ENCODE data around the gene ABI1.

The ABI1 gene

DNA sequence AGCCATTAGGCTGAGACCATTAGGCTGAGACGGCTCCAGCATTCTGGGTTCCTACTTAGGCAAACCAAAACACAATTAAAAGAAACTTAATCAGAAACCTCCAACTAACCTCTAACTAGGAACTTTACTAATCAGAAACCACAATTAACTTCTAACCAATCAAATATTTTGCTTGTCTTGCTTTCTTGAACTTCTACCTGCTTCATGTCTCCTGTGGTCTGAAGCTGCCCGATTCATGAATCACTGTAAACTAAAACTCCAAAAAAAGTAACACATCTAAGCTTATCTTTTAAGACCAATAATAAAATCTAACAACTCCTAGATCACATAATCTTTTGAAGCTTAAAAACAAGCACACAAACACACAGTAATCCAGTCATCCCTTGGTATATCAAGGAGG lies 87.1 kb downstream of the ABI1 start:
- TF ChIP-seq, protein P1, sequence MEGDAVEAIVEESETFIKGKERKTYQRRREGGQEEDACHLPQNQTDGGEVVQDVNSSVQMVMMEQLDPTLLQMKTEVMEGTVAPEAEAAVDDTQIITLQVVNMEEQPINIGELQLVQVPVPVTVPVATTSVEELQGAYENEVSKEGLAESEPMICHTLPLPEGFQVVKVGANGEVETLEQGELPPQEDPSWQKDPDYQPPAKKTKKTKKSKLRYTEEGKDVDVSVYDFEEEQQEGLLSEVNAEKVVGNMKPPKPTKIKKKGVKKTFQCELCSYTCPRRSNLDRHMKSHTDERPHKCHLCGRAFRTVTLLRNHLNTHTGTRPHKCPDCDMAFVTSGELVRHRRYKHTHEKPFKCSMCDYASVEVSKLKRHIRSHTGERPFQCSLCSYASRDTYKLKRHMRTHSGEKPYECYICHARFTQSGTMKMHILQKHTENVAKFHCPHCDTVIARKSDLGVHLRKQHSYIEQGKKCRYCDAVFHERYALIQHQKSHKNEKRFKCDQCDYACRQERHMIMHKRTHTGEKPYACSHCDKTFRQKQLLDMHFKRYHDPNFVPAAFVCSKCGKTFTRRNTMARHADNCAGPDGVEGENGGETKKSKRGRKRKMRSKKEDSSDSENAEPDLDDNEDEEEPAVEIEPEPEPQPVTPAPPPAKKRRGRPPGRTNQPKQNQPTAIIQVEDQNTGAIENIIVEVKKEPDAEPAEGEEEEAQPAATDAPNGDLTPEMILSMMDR (IDR thresholded peaks at IDR 0.05; ENCODE audit: insufficient read depth, low read length, poor library complexity, severe bottlenecking) = no peak
- Histone ChIP-seq H3K4me3 (replicated peaks; ENCODE audit: low read depth, low read length) (no peak overlapping the region), H3K36me3 (ENCODE audit: control insufficient read depth, insufficient read depth, low read length) (no peaks in the 10 kb centered on the region; the same call in 1 of the 2 replicates), H3K27me3 (replicated peaks; ENCODE audit: control insufficient read depth, insufficient read depth, low read length) (no peaks in the 10 kb centered on the region)
- DNase-seq (ENCODE audit: extremely low read depth, insufficient read length) = no peak

DNA sequence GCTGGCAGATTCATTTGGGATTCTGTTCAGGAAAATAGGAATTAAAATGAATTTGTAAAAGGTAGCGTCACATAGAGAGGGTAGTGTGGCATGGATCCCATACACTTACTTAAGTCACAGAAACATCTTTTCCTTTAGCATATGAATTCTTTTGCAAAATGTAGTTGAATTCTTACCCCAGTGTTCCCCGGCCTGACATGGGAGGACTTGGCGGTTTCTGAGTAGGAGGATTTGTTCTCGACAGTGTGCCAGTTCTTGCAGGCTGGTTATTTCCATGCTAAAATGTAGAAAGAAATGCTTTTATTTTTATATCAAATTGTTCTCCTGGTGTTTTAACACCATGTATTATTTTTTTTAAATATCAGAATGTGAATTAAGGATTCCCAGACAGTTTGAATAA lies 90.7 kb downstream of the ABI1 start:
- TF ChIP-seq, protein P1 (IDR thresholded peaks at IDR 0.05; ENCODE audit: insufficient read depth, low read length, poor library complexity, severe bottlenecking) = no peak
- no peaks in the 10 kb centered on the region for H3K27me3 ChIP-seq (replicated peaks; ENCODE audit: control insufficient read depth, insufficient read depth, low read length)
- H3K4me3 ChIP-seq (replicated peaks; ENCODE audit: low read depth, low read length) = no peak overlapping the region
- DNase-seq (ENCODE audit: extremely low read depth, insufficient read length) = no peak
- no peaks in the 10 kb centered on the region; the same call in 1 of the 2 replicates for H3K36me3 ChIP-seq (ENCODE audit: control insufficient read depth, insufficient read depth, low read length)

DNA sequence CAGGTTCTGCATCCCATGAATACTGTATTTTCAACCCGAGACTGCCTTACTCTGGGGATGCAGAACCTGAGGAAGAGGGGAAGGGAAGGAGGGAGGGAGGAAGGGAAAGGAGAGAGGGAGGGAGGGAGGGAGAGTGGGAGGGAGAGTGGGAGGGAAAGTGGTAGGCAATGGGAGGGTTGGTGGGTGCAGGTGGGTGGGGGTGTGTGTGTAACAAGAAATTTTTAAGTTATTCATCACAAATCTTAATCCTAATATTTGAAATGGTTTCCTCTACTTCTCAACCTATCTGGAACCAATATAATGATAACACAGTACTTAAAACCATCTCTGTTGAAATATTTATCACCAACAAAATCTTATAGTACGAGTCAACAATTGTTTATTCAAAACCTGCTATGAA lies 95.2 kb downstream of the ABI1 start:
- Histone ChIP-seq H3K36me3 (ENCODE audit: control insufficient read depth, insufficient read depth, low read length) (no peaks in the 10 kb centered on the region; the same call in 1 of the 2 replicates), H3K4me3 (replicated peaks; ENCODE audit: low read depth, low read length) (no peak overlapping the region), H3K27me3 (replicated peaks; ENCODE audit: control insufficient read depth, insufficient read depth, low read length) (no peaks in the 10 kb centered on the region)
- no peak for DNase-seq (ENCODE audit: extremely low read depth, insufficient read length)
- TF ChIP-seq, protein P1 (IDR thresholded peaks at IDR 0.05; ENCODE audit: insufficient read depth, low read length, poor library complexity, severe bottlenecking) = no peak

DNA sequence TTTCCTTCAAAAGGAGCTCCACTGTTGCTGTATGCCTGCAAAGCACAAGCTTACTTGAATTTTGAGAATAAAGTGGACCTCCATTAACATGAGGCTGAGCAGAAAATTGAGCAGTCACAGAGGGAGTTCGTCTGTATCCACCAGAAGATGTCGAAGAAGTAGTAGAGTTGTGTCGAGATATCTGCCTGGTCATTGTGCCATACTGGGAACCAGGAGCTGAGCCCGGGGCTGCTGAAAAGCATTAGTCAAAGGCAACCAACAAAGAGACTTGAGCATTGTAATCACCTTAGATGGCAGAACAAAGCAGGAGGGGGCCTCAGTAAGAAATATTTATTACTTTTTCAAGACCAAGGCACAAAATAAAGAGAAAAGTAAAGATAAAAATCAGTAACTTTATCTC lies 101.8 kb downstream of the ABI1 start:
- H3K4me3 ChIP-seq (replicated peaks; ENCODE audit: low read depth, low read length) = no peak overlapping the region
- no peak for DNase-seq (ENCODE audit: extremely low read depth, insufficient read length)
- H3K36me3 ChIP-seq (ENCODE audit: control insufficient read depth, insufficient read depth, low read length) = no peaks in the 10 kb centered on the region; the same call in 1 of the 2 replicates
- TF ChIP-seq, protein P1 (IDR thresholded peaks at IDR 0.05; ENCODE audit: insufficient read depth, low read length, poor library complexity, severe bottlenecking) = no peak
- H3K27me3 ChIP-seq (replicated peaks; ENCODE audit: control insufficient read depth, insufficient read depth, low read length) = no peaks in the 10 kb centered on the region

DNA sequence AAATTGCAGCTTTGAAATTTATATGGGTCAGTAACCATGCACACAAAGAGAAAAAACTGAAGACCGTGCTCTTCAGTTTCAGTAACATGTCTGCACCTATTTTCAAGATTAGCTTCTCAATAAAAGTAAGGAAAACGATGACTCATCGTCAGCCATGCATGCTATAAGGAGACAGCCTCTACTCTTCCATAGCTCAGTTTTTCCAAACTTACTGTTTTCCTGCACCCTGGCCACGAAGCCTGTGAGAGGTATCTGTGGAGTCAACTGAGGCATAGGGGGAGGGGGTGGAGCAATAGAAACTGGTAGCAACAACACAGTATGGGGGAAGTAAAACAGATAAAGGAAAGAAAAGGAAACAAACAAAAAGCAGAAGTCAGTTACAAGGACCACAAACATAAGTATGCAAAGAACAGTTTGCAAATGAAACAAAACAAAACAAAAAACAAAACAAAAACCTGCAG lies 105.3 kb downstream of the ABI1 start:
- DNase-seq (ENCODE audit: extremely low read depth, insufficient read length) = peak; percentile 49
- Histone ChIP-seq H3K27me3 (replicated peaks; ENCODE audit: control insufficient read depth, insufficient read depth, low read length) (no peaks in the 10 kb centered on the region), H3K36me3 (ENCODE audit: control insufficient read depth, insufficient read depth, low read length) (no peaks in the 10 kb centered on the region), H3K4me3 (replicated peaks; ENCODE audit: low read depth, low read length) (peak overlapping the region; percentile 34; the same call in 1 of the 2 replicates)
- TF ChIP-seq, protein P1 (IDR thresholded peaks at IDR 0.05; ENCODE audit: insufficient read depth, low read length, poor library complexity, severe bottlenecking) = no peak

DNA sequence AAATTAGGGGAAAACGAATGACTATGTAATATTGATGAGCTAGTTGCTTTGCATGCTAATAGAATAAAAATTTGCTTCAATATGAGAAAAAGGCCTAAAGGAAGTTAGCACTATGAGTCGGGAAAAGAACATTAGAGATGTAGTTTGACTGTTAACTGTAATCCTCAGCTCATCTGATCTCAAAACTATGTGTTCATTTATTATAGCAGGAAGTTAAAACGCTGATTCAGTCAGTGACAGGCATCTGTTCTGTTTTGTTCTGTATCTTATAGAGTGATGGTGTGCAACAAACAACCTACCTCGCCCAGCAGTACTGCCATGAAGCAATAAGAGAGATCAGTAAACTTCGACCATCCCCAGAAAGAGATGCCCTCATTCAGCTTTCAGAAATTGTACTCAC lies 114.7 kb downstream of the ABI1 start:
- H3K4me3 ChIP-seq (replicated peaks; ENCODE audit: low read depth, low read length) = no peak overlapping the region
- no peaks in the 10 kb centered on the region for H3K27me3 ChIP-seq (replicated peaks; ENCODE audit: control insufficient read depth, insufficient read depth, low read length)
- no peak for DNase-seq (ENCODE audit: extremely low read depth, insufficient read length)
- no peaks in the 10 kb centered on the region; the same call in 1 of the 2 replicates for H3K36me3 ChIP-seq (ENCODE audit: control insufficient read depth, insufficient read depth, low read length)
- TF ChIP-seq, protein P1 (IDR thresholded peaks at IDR 0.05; ENCODE audit: insufficient read depth, low read length, poor library complexity, severe bottlenecking) = no peak
